Measurements from ENCODE around the gene PEBP1.

- no peak for TF ChIP-seq CTCF (IDR thresholded peaks at IDR 0.05; ENCODE audit: insufficient read depth, low read length)
- no peak for TF ChIP-seq POLR2AphosphoS5 (IDR thresholded peaks at IDR 0.05; ENCODE audit: low read depth)
Measured at GRCh38 chr12:118160536-118160935, 24.6 kb downstream of the PEBP1 start.

Data from HL-60 (cell line).